Adipose tissue (tissue), 3 donors: ENCODE data around the gene CASP8. TPM values are rescaled to one million over a fixed set of nuclear protein-coding genes. Genes with fewer than 3 reads are reported as not detected.
A peak's percentile ranks its signal among the peaks of the same experiment; 100 is the strongest.

ENCODE experiments used
- H3K27ac ChIP-seq: one replicate; pipeline ENCODE4 v1.5.1; 2013; ENCODE audit warnings: low read depth, low read length
- WGBS, 3 donors: extraction: QIAGEN DNeasy Blood & Tissue Kit; methylation state at CpG; one replicate each; pipeline ENCODE4 v1.1.7; 2013; 5-methylcytosine and 5-hydroxymethylcytosine counted together
- polyA plus RNA-seq, 3 donors: library from polyadenylated mRNA; stranded (reverse); fragments of 200-250 nt; gene quantifications; one replicate each; pipeline ENCODE4 v1.2.3, GENCODE V29; 2013
- donor health status: healthy with polysubstance abuse.
- donor health status: Bipolar disorder and iron deficiency.
- donor health status: healthy.

The CASP8 gene
- polyA plus RNA-seq, 3 donors = 5.0 to 11.0 (median 10.8) TPM

- WGBS, 3 donors = 49 to 73% (median 58%) methylated on average over 7 of the region's 7 CpGs
- no peak overlapping the region for H3K27ac ChIP-seq
These were observed 22.7 kb upstream of the CASP8 start for GRCh38 chr2:201237486-201238123.

DNA sequence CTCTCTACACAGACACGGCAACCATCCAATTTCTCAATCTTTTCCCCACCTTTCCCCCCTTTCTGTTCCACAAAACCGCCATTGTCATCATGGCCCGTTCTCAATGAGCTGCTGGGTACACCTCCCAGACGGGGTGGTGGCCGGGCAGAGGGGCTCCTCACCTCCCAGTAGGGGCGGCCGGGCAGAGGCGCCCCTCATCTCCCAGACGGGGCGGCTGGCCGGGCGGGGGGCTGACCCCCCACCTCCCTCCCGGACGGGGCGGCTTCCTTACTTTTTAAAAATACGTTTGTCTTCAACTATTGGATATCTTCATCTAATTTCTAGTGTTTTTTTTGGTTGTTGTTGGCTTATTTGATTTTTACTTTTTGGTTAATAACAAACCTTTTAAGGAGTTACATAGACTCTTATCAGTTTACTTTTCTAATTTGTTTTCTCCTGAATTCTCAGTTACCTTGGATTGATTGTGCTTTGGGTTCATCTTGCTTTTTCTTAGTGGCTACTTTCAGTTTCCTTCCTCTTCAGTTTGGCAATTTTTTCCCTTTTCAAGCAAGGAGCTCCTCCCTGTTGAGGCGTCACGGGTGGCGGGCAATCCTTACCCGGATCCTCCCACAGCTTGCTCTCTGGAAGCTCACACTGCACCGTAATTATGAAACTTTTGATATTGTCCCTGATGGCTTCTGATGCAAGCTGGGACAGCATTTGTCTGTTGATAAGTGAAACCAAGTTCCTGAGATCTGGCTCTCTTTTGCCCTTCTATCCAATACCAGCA is 21.0 kb upstream of the CASP8 start:
- 69 to 84% (median 70%) methylated on average over 18 to 21 of the region's 21 CpGs for WGBS, 3 donors
- peak overlapping the region; percentile 44 for H3K27ac ChIP-seq

DNA sequence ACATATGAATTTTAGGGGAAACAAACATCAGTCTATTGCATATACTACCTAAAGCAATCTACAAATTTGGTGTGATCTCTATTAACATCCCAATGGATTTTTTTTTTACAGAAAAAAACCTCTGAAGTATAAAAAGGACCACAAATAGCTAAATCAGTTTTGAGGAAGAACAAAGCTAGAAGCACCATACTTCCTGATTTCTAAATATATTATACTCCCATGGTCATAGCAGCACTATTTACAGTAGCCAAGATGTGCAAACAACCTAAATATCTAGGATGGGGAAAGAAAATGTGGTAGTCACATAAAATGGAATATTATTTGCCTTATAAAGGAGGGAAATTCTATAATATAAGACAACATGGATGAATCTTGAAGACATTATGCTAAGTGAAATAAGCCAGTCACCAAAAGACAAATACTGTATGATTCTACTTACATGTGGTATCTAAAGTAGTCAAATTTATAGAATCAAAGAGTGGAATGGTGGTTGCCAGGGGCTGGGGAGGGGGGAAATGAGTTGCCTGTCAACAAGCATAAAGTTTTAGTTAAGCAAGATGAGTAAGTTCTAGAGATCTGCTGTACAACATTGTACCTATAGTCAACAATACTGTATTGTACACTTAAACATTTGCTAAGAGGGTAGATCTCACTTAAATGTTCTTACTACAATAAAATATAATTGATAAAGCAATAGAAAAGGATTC is 17.6 kb upstream of the CASP8 start:
- H3K27ac ChIP-seq = no peak overlapping the region

DNA sequence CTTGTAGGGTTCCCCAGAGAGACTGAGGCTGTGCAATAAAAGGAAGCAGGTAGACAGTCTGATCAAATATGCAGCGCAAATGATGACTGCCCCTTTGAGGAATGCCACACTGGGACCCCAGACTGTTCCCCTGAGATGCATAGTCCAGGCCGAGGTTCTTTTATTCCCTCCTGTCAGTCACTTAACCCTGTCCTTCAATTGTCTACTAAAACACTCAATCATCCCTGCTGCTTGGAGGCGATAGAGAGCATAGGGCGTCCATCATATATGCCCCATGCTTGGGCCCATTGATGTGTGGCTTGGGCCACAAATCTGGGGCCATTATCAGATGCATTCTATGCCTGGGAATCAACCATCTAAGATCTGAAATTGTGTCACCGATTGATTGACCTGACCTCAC is 15.5 kb upstream of the CASP8 start:
- no peak overlapping the region for H3K27ac ChIP-seq
- 86 to 96% (median 92%) methylated on average over 5 of the region's 5 CpGs for WGBS, 3 donors

DNA sequence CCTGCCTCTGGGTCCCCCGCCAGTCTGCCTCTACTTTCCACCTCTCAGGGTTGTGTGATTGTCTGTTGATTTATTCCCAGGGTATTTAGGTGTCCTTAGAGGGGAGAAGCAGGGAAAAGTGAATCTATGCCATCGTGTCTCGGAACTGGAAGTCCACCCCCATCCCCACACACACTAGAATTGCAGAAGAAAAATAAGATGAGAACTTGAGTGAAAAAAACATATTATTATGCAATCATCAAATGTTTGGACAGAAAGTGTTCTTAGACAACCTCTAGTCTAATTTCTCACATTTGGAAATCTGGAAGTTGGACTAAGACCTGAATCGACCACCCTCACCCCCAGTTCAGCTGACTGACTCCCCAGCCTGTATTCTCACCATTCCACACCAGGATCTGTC is 14.1 kb upstream of the CASP8 start:
- no peak overlapping the region for H3K27ac ChIP-seq
- WGBS, 3 donors = 43 to 62% (median 53%) methylated on average over 4 of the region's 4 CpGs

DNA sequence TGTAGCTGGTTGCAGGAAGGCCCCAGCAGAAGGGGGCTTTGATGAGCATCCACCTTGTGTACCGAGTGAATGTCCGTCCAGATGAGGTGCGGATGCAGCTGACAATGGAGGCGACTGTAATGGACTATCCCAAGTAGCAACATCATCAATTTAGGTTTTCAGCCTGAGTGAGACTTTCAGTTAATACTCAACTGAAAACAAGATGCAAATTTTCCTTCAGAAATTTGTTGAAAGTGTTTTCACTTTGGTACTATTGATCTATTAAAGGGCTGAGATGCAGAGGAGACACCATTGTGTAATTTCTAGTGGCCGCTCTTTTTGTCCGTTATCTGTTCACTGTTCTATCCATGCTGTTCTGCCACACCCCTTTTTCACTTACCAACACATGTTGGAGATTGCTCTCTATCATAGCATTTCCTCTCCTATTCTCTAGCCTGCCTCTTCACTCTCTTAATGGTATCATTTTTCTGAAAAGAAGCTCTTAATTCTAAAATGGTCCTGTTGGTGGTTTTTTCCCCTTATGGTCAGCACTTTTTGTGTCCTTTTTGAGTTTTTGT is 12.0 kb upstream of the CASP8 start:
- no peak overlapping the region for H3K27ac ChIP-seq
- WGBS, 3 donors = 92 to 94% (median 93%) methylated on average over 6 of the region's 6 CpGs

DNA sequence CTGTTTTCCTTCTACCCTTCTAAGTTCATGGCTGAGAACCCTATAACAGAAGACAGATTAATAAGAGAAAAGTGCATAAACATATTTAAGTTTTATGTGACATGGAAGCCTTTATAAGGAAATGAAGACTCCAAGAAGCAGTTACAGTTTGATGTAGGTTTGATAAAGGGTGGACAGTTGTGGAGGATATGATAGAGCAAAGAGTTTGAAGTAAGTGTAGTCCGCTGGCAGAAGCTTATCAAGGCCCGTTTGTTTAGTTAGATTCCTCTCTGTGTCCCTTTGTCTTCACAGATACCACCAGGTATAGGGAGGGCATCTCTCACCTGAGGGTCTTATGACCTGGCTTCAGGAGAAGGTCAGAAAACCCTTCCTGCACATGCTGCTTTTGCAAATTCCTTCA is 10.4 kb upstream of the CASP8 start:
- WGBS, 3 donors = 81 to 92% (median 88%) methylated on average over 2 of the region's 2 CpGs
- H3K27ac ChIP-seq = no peak overlapping the region

DNA sequence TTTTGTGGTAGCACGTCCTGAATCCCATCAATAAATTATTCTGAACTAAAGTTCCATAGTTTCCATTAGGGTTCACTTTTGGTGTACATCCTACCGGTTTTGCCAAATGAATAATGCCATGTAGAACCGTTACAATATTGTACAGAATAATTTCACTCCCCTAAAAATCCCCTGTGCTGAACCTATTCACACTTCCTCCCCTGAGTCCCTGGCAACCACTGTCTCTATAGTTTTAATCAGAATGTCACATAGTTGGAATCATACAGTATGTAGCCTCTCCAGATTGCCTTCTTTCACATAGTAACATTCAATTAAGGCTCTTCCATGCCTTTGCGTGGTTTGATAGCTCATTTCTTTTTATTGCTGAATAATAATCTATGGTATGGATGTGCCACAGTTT is 9.6 kb upstream of the CASP8 start:
- H3K27ac ChIP-seq = no peak overlapping the region
- 91 to 97% (median 94%) methylated on average over 4 of the region's 4 CpGs for WGBS, 3 donors

DNA sequence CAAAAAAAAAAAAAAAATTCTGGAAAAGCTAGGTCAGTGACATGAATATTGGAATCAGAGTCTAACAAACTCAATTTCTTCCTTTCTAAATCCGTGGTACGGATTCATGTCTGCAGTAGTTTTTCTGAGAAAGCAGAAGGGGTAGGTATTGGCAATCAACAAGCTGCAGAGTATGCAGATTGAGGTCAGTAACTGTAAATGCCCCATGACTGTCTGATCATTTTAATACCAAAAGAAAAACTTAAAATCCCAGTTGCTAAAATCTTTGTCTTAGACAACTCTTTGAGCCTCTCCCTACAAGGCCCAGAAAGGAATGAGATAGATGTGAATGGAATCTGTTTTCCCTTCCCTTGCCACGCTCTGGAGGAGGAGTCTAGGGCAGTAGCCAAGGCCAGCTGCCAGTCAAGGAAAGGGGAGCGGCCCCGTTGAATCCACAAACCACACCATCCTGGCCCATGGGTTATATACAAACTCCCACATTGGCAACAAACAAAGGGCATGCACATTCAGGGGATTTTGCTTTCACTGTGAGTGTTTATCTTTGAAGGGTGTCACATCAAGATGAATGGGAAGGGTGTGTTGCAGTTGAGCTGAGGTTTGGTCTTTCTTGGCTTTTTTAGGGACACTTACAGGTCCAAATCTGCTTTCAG is 6.1 kb upstream of the CASP8 start:
- no peak overlapping the region for H3K27ac ChIP-seq
- WGBS, 3 donors = 49 to 52% (median 51%) methylated on average over 4 to 5 of the region's 5 CpGs

- WGBS, 3 donors = 95 to 96% (median 95%) methylated on average over 3 of the region's 3 CpGs
- no peak overlapping the region for H3K27ac ChIP-seq
These were observed 4.8 kb upstream of the CASP8 start for GRCh38 chr2:201255408-201256033.

DNA sequence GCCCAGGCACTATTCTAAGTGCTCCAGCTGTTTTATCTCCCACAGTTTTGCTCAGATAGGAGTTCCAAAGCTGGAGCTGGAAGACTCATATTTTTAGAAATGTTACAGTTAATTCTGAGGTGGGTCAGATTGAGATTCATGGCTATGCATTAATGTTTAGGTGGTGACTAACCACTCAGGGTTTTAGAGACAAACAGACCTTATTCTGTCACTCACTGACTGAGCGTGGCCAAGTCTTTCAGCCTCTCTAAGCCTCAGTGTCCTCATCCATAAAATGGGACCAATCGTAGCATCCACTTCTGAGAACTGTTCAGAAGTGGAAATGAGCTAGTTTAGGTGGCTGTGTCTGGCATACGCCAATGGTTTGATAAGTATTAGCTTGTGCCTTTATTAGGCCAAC is 4.3 kb upstream of the CASP8 start:
- no peak overlapping the region for H3K27ac ChIP-seq
- WGBS, 3 donors = 80 to 98% (median 96%) methylated on average over 3 of the region's 3 CpGs

DNA sequence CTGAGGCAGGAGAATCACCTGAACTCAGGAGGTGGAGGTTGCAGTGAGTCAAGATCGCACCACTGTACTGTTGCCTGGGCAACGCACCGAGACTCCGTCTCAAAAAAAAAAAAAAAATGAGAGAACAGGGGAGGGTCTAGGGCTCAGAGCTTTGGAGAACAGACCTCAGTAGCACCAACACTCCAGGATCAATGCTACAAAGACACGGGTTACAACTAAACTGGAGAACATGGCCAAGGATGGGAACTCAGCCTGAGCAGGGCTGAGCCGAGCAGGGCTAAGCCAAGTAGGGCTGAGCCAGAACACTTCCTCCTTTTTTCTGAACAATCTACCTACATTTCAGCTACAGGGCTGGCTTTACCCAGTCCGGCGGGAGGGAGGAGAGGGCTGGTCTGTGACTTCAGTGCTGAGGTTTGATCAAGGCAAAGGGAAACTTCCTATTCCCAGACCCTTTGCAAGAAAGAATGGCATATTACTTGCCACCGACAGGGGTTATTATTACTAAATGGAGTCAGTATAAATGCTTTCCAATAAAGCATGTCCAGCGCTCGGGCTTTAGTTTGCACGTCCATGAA is 2.9 kb upstream of the CASP8 start:
- 7 to 26% (median 15%) methylated on average over 12 of the region's 12 CpGs for WGBS, 3 donors
- H3K27ac ChIP-seq = peak overlapping the region; percentile 79

DNA sequence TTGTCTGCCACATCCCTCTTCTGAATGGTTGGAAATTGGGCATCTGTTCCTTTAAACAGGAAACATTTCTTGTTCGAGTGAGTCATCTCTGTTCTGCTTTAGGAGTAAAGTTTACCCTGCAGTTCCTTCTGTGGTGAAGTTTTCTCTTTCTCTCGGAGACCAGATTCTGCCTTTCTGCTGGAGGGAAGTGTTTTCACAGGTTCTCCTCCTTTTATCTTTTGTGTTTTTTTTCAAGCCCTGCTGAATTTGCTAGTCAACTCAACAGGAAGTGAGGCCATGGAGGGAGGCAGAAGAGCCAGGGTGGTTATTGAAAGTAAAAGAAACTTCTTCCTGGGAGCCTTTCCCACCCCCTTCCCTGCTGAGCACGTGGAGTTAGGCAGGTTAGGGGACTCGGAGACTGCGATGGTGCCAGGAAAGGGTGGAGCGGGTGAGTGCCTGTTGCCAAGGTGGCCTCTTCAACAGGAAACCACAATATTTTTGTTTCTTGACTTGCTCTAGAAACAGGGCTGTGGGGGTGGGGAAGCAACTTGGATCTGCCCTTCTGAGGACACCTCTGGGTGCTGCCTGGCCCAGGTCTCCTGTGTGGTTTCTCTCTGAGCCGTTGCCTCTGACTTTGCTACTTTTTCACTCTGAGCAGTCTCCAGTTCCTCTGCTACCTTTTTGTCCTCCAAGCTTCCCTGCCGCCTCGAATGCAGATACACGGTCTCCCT is 2.2 kb upstream of the CASP8 start:
- 0 to 1% (median 0%) methylated on average over 10 of the region's 10 CpGs for WGBS, 3 donors
- H3K27ac ChIP-seq = peak overlapping the region; percentile 79

- peak overlapping the region; percentile 79 for H3K27ac ChIP-seq
- 25 to 26% (median 26%) methylated on average over 15 of the region's 15 CpGs for WGBS, 3 donors
These were observed 1.4 kb upstream of the CASP8 start for GRCh38 chr2:201258666-201259615.

DNA sequence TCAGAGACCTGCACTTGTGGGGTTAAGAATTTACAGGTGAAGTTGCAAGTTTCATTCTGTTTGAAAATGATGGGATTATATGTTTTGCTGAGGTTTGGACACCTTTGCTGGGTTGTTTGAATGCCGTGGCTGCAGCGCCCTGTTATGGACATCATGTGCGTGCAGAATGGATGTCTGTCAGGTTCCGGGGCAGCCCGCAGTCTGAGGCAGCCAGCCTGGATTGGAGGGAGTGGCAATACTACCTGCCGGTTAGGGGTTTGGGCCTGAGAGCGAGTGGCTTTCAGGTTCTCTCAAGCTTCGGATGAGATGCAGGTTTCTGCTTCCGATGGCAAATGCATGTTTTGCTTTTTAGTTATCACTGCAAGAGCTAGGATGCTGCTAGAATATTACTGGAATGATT is 1.1 kb downstream of the CASP8 start:
- WGBS, 3 donors = 60 to 77% (median 69%) methylated on average over 9 of the region's 9 CpGs
- no peak overlapping the region for H3K27ac ChIP-seq

DNA sequence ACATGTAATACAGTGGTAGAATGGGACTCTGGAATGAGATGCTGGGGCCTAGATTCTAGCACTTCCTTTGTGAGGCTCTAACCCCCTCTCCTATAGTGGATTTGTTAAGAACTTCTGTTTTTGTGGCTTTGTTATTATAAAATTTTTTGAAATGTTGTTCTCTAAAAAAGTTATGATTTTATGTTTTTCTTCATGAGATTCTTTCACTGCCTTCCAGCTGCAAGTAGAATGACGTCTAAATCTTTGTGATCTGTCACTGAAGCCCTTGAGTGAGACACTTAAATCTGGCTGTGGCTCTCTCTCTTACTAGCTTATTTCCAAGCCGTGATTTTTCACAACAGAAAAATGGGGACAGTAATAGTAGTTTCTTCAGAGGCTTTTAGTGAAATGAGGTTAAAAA is 1.6 kb downstream of the CASP8 start:
- H3K27ac ChIP-seq = no peak overlapping the region
- 41 to 62% (median 58%) methylated on average over 2 of the region's 2 CpGs for WGBS, 3 donors
